Panc1 (cell line): Measurements from ENCODE around the gene PODNL1. TPM values are rescaled to one million over a fixed set of nuclear protein-coding genes. Genes with fewer than 3 reads are reported as not detected.

Source experiments
- ATAC-seq: fragments of 200-7000 bp; cut with Tn5 transposase; 2 replicates; pipeline ENCODE4 v1.9.1; 2020; ENCODE audit warnings: mild to moderate bottlenecking, moderate library complexity
- BruUV-seq: library from RNA; stranded (reverse); fragments of 400-500 nt; replicated peaks from 2 replicates; lab custom pipeline; 2021; lab: Mats Ljungman, UMichigan
- CTCF ChIA-PET: fragments of 300-600 bp; sonication (Branson Sonifier 250); formaldehyde crosslinking; loops from one replicate; lab custom pipeline; 2022; ENCODE audit warnings: antibody characterized with exemption; lab: Charles Lee
- POLR2A ChIA-PET: fragments of 300-600 bp; sonication (Branson Sonifier 250); formaldehyde crosslinking; loops from one replicate; lab custom pipeline; 2022; ENCODE audit warnings: antibody characterized with exemption; lab: Charles Lee
- DNase-seq: peaks from one replicate; pipeline ENCODE4 v3.0.0-alpha.2; 2010; ENCODE audit warnings: low read depth, low spot score
- H3K27ac ChIP-seq: 2 replicates; pipeline ENCODE4 v1.5.1; 2011; ENCODE audit warnings: mild to moderate bottlenecking, low read length, inconsistent platforms
- H3K27me3 ChIP-seq: fragments of 200-500 bp; sonication (Bioruptor generic); 2 replicates; pipeline ENCODE4 v1.6.0; 2014; ENCODE audit warnings: low read length, inconsistent platforms; ENCODE audit not compliant: control insufficient read depth, insufficient read depth
- H3K36me3 ChIP-seq: fragments of 200-500 bp; sonication (Bioruptor generic); 2 replicates; pipeline ENCODE4 v1.5.1; 2014; ENCODE audit warnings: inconsistent platforms, mild to moderate bottlenecking, low read length, moderate library complexity; ENCODE audit not compliant: control insufficient read depth, insufficient read depth
- H3K4me1 ChIP-seq: 2 replicates; pipeline ENCODE4 v1.5.1; 2011; ENCODE audit warnings: inconsistent platforms, mild to moderate bottlenecking, low read length, moderate library complexity; ENCODE audit not compliant: control insufficient read depth, insufficient read depth
- H3K4me3 ChIP-seq, 2 experiments: 2 replicates each; pipeline ENCODE4 v1.5.1; 2011 to 2012; ENCODE audit warnings: low read depth in 2 of 2, low read length in 2 of 2, mild to moderate bottlenecking in 2 of 2, inconsistent platforms in 1 of 2, moderate library complexity in 1 of 2
- H3K9me3 ChIP-seq: fragments of 200-500 bp; sonication (Bioruptor generic); 2 replicates; pipeline ENCODE4 v1.5.1; 2014; ENCODE audit warnings: low read depth, mild to moderate bottlenecking, inconsistent platforms, low read length, moderate library complexity; ENCODE audit not compliant: control insufficient read depth, insufficient read depth
- CTCF ChIP-seq: fragments of 450-650 bp; IDR thresholded peaks from 2 replicates; pipeline ENCODE4 v1.5.1; 2017; ENCODE audit warnings: mild to moderate bottlenecking
- POLR2AphosphoS5 ChIP-seq: IDR thresholded peaks from 2 replicates; pipeline ENCODE4 v1.6.1; 2012; ENCODE audit warnings: mild to moderate bottlenecking, low read depth, low read length, moderate library complexity
- SIN3A ChIP-seq: IDR thresholded peaks from 2 replicates; pipeline ENCODE4 v1.6.1; 2012; ENCODE audit warnings: low read depth, mild to moderate bottlenecking, low read length, moderate library complexity, borderline replicate concordance; ENCODE audit not compliant: insufficient read depth
- TCF7L2 ChIP-seq: IDR thresholded peaks from 2 replicates; pipeline ENCODE4 v1.6.1; 2011; ENCODE audit warnings: mild to moderate bottlenecking, low read depth, low read length, inconsistent platforms
- in situ Hi-C: cut with HindIII; loops from 2 replicates; pipeline ENCODE4 v1.10.0; 2016; ENCODE audit warnings: low sequenced_read_pairs, low pct_unique_long_range_greater_than_20kb
- intact Hi-C: fragments of 100-400 bp; cut with micrococcal nuclease; formaldehyde crosslinking; loops from one replicate; pipeline ENCODE4 v1.10.0; 2022; ENCODE audit not compliant: unreplicated experiment
- total RNA-seq: library from RNA; stranded (reverse); gene quantifications from one replicate; pipeline ENCODE4 v1.2.1, GENCODE V29; 2021; ENCODE audit not compliant: unreplicated experiment
- TF ChIP-seq, protein P1 (sequence below), 2 experiments: IDR thresholded peaks; 2 replicates each; pipeline ENCODE4 v1.6.1; 2011 to 2012; ENCODE audit warnings: low read depth in 2 of 2, control low read depth in 1 of 2, low read length in 1 of 2, mild to moderate bottlenecking in 1 of 2, moderate library complexity in 1 of 2; ENCODE audit not compliant: insufficient read depth in 1 of 2

PODNL1 gene
- total RNA-seq, 1 experiment from 2014 or later: 1.4 TPM

GRCh38 chr19:13946414-13946813, 8.2 kb upstream of the PODNL1 start:
- DNase-seq (no peak), ATAC-seq (no peak)
- Histone ChIP-seq H3K27me3 (no peaks in the 10 kb centered on the region), H3K9me3 (no peaks in the 10 kb centered on the region), H3K27ac (no peak overlapping the region), H3K4me3 (no peak overlapping the region), H3K4me1 (no peaks in the 10 kb centered on the region), H3K36me3 (no peaks in the 10 kb centered on the region)
- CTCF ChIA-PET: interaction anchor here (0.6 kb wide), 1 partner anchor 11 kb away, joined by 9 read pairs; no protein-coding TSS in a partner anchor
- BruUV-seq: no TSS peak
- intact Hi-C loops: no loop called here
- in situ Hi-C loops: no loop called here
- TF ChIP-seq POLR2AphosphoS5 (no peak), TCF7L2 (no peak), SIN3A (no peak), CTCF (no peak)
- TF ChIP-seq, protein P1, sequence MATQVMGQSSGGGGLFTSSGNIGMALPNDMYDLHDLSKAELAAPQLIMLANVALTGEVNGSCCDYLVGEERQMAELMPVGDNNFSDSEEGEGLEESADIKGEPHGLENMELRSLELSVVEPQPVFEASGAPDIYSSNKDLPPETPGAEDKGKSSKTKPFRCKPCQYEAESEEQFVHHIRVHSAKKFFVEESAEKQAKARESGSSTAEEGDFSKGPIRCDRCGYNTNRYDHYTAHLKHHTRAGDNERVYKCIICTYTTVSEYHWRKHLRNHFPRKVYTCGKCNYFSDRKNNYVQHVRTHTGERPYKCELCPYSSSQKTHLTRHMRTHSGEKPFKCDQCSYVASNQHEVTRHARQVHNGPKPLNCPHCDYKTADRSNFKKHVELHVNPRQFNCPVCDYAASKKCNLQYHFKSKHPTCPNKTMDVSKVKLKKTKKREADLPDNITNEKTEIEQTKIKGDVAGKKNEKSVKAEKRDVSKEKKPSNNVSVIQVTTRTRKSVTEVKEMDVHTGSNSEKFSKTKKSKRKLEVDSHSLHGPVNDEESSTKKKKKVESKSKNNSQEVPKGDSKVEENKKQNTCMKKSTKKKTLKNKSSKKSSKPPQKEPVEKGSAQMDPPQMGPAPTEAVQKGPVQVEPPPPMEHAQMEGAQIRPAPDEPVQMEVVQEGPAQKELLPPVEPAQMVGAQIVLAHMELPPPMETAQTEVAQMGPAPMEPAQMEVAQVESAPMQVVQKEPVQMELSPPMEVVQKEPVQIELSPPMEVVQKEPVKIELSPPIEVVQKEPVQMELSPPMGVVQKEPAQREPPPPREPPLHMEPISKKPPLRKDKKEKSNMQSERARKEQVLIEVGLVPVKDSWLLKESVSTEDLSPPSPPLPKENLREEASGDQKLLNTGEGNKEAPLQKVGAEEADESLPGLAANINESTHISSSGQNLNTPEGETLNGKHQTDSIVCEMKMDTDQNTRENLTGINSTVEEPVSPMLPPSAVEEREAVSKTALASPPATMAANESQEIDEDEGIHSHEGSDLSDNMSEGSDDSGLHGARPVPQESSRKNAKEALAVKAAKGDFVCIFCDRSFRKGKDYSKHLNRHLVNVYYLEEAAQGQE (IDR thresholded peaks at IDR 0.05; ENCODE audit: insufficient read depth in 1 of 2, low read depth in 2 of 2, low read length in 1 of 2): no peak
- POLR2A ChIA-PET: no interaction called here

GRCh38 chr19:13942023-13942684, 3.9 kb upstream of the PODNL1 start:
- ATAC-seq: no peak

More at GRCh38 chr19:13942023-13942684, 3.9 kb upstream of the PODNL1 start:
- DNase-seq: no peak
- H3K36me3 ChIP-seq: no peaks in the 10 kb centered on the region
- ChIA-PET CTCF (no interaction called here), POLR2A (no interaction called here)
- H3K27ac ChIP-seq: no peak overlapping the region
- H3K9me3 ChIP-seq: no peaks in the 10 kb centered on the region
- no peak for TF ChIP-seq CTCF
- no peak for TF ChIP-seq POLR2AphosphoS5
- TF ChIP-seq TCF7L2: no peak
- TF ChIP-seq, protein P1 (IDR thresholded peaks at IDR 0.05; ENCODE audit: insufficient read depth in 1 of 2, low read depth in 2 of 2, low read length in 1 of 2): no peak
- TF ChIP-seq SIN3A: no peak
- H3K27me3 ChIP-seq: no peaks in the 10 kb centered on the region
- in situ Hi-C loops (no loop called here), intact Hi-C loops (no loop called here)
- no TSS peak for BruUV-seq
- H3K4me1 ChIP-seq: peaks cover 5% of the 10 kb centered on the region; the same call in 1 of the 2 replicates
- no peak overlapping the region for H3K4me3 ChIP-seq
